ENCODE results near the gene EMILIN3.

DNA sequence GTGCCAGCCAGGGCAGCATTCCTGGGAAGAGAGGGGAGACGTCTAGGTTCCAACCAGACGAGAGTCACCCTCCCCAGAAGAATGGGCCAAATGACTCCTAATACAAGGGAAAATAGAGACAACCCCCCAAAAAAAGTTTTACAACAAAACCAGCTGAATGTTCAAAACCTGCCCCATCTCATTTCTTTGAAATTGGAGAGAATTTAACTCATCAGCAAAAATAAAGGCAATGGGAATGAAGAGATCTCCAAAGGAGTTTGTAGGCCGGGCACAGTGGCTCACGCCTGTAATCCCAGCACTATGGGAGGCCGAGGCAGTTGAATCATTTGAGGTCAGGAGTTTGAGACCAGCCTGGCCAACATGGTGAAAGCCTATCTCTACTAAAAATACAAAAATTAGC, 9.7 kb upstream of the EMILIN3 start:
- TF ChIP-seq TCF12 (IDR thresholded peaks at IDR 0.05; ENCODE audit: low read depth, low read length) (no peak), BRCA1 (IDR thresholded peaks at IDR 0.05; ENCODE audit: low read depth, low read length) (no peak), TAF1 (IDR thresholded peaks at IDR 0.05; ENCODE audit: low read depth, low read length) (no peak)
- TF ChIP-seq, protein P1, sequence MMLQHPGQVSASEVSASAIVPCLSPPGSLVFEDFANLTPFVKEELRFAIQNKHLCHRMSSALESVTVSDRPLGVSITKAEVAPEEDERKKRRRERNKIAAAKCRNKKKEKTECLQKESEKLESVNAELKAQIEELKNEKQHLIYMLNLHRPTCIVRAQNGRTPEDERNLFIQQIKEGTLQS (IDR thresholded peaks at IDR 0.05; ENCODE audit: insufficient read depth, low read depth, low read length) = no peak
- TF ChIP-seq, protein P2, sequence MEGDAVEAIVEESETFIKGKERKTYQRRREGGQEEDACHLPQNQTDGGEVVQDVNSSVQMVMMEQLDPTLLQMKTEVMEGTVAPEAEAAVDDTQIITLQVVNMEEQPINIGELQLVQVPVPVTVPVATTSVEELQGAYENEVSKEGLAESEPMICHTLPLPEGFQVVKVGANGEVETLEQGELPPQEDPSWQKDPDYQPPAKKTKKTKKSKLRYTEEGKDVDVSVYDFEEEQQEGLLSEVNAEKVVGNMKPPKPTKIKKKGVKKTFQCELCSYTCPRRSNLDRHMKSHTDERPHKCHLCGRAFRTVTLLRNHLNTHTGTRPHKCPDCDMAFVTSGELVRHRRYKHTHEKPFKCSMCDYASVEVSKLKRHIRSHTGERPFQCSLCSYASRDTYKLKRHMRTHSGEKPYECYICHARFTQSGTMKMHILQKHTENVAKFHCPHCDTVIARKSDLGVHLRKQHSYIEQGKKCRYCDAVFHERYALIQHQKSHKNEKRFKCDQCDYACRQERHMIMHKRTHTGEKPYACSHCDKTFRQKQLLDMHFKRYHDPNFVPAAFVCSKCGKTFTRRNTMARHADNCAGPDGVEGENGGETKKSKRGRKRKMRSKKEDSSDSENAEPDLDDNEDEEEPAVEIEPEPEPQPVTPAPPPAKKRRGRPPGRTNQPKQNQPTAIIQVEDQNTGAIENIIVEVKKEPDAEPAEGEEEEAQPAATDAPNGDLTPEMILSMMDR (IDR thresholded peaks at IDR 0.05; ENCODE audit: control extremely low read depth in 1 of 3, insufficient read depth in 1 of 3, low read depth in 1 of 3, low read length in 3 of 3) = no peak
- TF ChIP-seq, protein P3, sequence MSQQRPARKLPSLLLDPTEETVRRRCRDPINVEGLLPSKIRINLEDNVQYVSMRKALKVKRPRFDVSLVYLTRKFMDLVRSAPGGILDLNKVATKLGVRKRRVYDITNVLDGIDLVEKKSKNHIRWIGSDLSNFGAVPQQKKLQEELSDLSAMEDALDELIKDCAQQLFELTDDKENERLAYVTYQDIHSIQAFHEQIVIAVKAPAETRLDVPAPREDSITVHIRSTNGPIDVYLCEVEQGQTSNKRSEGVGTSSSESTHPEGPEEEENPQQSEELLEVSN (IDR thresholded peaks at IDR 0.05) = no peak

All from H1 (cell line).